Measurements from ENCODE around the gene CCM2L.

DNA sequence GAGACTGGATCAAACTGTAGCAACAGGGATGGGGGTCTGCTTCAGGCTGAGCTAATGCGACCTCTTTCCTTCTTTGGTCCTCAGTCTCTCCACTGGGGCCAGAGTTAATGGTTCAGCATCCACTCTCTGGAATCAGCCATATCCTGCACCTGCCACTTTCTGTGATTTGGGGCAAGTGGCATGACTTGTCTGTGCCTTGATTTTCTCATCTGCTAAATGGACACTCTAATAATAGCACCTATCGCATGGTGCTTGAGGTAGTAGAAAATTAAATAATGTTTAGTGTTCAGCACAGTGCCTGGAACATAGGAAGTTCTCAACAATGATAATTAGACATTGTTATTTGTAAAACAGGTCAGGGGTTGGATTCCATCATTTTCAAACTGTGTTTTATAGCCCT lies 35.9 kb upstream of the CCM2L start:
- no peak for TF ChIP-seq POLR2A (IDR thresholded peaks at IDR 0.05)
- TF ChIP-seq, protein P1, sequence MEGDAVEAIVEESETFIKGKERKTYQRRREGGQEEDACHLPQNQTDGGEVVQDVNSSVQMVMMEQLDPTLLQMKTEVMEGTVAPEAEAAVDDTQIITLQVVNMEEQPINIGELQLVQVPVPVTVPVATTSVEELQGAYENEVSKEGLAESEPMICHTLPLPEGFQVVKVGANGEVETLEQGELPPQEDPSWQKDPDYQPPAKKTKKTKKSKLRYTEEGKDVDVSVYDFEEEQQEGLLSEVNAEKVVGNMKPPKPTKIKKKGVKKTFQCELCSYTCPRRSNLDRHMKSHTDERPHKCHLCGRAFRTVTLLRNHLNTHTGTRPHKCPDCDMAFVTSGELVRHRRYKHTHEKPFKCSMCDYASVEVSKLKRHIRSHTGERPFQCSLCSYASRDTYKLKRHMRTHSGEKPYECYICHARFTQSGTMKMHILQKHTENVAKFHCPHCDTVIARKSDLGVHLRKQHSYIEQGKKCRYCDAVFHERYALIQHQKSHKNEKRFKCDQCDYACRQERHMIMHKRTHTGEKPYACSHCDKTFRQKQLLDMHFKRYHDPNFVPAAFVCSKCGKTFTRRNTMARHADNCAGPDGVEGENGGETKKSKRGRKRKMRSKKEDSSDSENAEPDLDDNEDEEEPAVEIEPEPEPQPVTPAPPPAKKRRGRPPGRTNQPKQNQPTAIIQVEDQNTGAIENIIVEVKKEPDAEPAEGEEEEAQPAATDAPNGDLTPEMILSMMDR (IDR thresholded peaks at IDR 0.05), result no peak
